ENCODE data around the gene AIF1L. TPM values are rescaled to one million over a fixed set of nuclear protein-coding genes. Genes with fewer than 3 reads are reported as not detected.

Gene AIF1L
- total RNA-seq: 10 to 100 TPM in 1 of 2 donors, 1 to 10 TPM in 1; 8.3 to 14.9 TPM
- polyA plus RNA-seq (ENCODE audit: insufficient read depth, low read depth, low replicate concordance): 24.6 TPM
- long read RNA-seq, donor 1, transcript AIF1L-201 (6 exons, 3,364 nt): major isoform, 5 of 6 reads
- long read RNA-seq, donor 1, partial matches to known transcripts: 0 of 6 reads
- long read RNA-seq, donor 1, other reads (novel, unspliced or antisense): 0 of 6 reads
- long read RNA-seq, donor 2, transcript AIF1L-201 (6 exons, 3,364 nt): major isoform, 7 of 7 reads
- long read RNA-seq, donor 2, partial matches to known transcripts: 0 of 7 reads
- long read RNA-seq, donor 2, other reads (novel, unspliced or antisense): 0 of 7 reads

DNA sequence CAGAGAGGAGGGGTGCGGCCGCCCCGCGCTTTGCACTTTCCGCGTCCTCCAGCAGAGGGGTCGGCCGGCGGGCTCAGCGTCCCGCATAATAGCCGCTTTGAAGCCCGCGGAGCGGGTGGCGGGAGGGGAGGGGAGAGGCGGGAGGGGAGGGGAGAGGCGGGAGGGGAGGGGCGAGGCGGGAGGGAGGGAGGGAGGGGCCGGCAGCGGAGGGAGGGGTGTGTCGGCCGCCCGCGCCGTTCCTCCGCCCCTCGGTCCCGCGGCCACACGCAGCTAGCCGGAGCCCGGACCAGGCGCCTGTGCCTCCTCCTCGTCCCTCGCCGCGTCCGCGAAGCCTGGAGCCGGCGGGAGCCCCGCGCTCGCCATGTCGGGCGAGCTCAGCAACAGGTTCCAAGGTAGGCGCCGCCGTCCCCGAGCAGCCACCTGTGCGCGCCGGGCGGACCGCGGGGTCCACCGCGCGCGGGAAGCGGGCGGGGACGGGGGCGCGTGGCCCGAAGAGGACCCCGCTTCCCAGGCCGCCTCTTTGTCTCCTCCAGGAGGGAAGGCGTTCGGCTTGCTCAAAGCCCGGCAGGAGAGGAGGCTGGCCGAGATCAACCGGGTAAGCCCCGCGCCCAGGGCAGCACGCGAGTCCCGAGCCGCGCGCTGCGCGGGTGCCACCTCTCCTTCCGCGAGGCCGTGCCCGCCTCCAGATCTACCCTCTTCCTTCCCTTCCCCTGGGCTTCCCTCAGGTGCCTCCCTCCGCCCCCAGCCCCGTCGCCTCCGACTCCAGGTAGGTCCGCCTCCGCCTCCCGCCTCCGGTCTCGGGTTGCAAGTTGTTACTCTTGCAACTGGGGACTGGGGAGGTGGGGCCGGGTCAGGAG is at the start of gene AIF1L:
TSS of gene AIF1L (plus strand) at position 263 of the 857 bp plus-strand sequence. CDS start at position 362, 99 bp downstream.
- intact Hi-C loops (cut with DNase I; ENCODE audit: low total_unique reads): no loop called here
- Histone ChIP-seq H3K4me3 (peak within 1 kb of the TSS; percentile 56 to 68), H3K27ac (peak within 1 kb of the TSS; percentile 16 to 50), H3K27me3 (no peaks in the 10 kb centered on the region), H3K4me1 (peaks cover 46% of the 10 kb centered on the region), H3K36me3 (ENCODE audit: low read depth, missing control alignments) (no peaks in the 10 kb centered on the region), H3K9me3 (no peaks in the 10 kb centered on the region)
- WGBS, 2 donors: 0 to 1% methylated on average over 12 to 72 of the region's 99 CpGs
- no peak for TF ChIP-seq POLR2A (IDR thresholded peaks at IDR 0.05)
- TF ChIP-seq, protein P1, sequence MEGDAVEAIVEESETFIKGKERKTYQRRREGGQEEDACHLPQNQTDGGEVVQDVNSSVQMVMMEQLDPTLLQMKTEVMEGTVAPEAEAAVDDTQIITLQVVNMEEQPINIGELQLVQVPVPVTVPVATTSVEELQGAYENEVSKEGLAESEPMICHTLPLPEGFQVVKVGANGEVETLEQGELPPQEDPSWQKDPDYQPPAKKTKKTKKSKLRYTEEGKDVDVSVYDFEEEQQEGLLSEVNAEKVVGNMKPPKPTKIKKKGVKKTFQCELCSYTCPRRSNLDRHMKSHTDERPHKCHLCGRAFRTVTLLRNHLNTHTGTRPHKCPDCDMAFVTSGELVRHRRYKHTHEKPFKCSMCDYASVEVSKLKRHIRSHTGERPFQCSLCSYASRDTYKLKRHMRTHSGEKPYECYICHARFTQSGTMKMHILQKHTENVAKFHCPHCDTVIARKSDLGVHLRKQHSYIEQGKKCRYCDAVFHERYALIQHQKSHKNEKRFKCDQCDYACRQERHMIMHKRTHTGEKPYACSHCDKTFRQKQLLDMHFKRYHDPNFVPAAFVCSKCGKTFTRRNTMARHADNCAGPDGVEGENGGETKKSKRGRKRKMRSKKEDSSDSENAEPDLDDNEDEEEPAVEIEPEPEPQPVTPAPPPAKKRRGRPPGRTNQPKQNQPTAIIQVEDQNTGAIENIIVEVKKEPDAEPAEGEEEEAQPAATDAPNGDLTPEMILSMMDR (IDR thresholded peaks at IDR 0.05): no peak
- DNase-seq: peak; percentile 49

DNA sequence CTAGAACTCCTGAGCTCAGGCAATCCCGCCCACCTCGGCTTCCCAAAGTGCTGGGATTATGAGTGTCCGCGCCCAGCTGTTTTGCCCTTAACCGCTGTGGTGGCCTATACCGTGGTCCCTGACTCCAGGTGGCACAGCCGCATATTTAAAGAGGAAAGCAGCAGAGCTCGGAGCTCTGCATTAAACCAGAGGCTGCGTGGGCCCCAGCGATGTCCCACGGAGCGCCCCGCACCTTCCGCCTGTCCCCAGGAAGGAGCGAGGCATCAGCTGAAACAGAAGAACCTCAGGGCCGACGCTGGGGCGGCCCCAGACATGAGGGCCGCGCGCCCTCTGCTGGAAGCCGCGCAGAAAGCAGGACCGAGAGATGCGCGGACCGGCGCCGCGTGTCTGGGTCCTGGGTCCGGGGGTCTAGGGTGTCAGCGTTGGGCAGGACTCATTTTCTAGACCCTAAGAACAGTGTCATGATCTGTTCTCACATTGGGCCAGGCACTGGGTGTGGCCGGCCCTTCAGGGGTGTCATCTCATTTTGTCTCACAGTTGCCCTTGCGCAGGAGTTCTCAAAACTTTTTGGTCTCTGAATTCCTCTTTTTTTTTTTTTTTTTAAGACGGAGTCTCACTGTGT is 49.6 kb upstream of the AIF1L start:
- Histone ChIP-seq H3K27me3 (no peaks in the 10 kb centered on the region), H3K4me1 (no peaks in the 10 kb centered on the region), H3K36me3 (ENCODE audit: low read depth, missing control alignments) (no peaks in the 10 kb centered on the region), H3K4me3 (no peak overlapping the region), H3K9me3 (no peaks in the 10 kb centered on the region), H3K27ac (no peak overlapping the region)
- peak; percentile 88 for DNase-seq
- WGBS, 2 donors: 13 to 18% methylated on average over 21 to 29 of the region's 35 CpGs
- TF ChIP-seq POLR2A (IDR thresholded peaks at IDR 0.05): no peak
- TF ChIP-seq, protein P1 (IDR thresholded peaks at IDR 0.05): peak; percentile 88 to 94 (median 89)
- intact Hi-C loops (cut with DNase I; ENCODE audit: low total_unique reads): loop anchor here (5.0 to 10.0 kb wide), 2 partner anchors 34 to 342 kb away; no protein-coding TSS in a partner anchor

DNA sequence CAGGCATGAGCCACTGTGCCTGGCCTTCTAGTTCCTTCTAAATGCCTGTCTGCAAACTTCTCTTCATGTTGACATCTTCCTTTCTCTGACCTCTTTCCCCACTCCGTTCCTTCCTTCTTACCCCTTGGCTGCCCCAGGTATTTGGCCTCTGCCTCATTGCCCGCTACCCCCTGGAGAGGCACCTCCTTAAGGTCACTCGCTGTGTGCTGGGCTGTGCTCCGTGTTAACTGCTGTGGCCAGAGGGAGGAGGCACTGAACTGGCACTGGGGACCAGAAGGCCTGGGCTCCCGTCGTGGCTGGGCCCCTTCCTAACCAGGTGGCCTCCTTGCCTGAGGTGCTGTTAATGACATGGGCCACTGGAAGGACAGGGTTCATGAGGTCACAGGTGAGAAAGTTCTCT is 48.0 kb upstream of the AIF1L start:
- 59 to 63% methylated on average over 6 of the region's 6 CpGs for WGBS, 2 donors

DNA sequence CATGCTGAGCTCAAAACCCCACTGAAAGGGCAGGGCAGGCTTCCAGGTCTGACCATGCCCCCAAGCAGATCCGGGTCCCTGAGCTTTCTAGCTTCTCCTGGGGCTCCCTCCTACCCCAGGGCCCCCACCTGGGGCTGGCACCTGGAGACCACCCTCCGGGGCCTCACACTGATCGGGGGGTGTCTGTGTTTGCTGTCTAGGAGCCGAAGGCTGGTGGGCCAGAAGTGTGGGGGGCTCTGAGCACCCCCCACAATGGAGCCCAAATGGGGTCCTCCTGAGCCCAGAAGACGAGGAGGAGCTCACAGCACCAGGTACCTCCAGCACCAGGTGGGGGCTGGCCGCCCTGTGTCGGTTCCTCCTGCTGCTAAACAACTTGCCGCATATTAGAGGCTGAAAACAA is 47.5 kb upstream of the AIF1L start:
- no peaks in the 10 kb centered on the region for H3K4me1 ChIP-seq
- no peaks in the 10 kb centered on the region for H3K36me3 ChIP-seq (ENCODE audit: low read depth, missing control alignments)
- no peak overlapping the region for H3K27ac ChIP-seq
- no peaks in the 10 kb centered on the region for H3K27me3 ChIP-seq
- 96 to 97% methylated on average over 5 to 8 of the region's 8 CpGs for WGBS, 2 donors
- intact Hi-C loops (cut with DNase I; ENCODE audit: low total_unique reads): loop anchor here (5.0 to 10.0 kb wide), 2 partner anchors 37 to 344 kb away; no protein-coding TSS in a partner anchor
- no peak for DNase-seq
- no peak for TF ChIP-seq POLR2A (IDR thresholded peaks at IDR 0.05)
- TF ChIP-seq, protein P1 (IDR thresholded peaks at IDR 0.05): no peak
- no peaks in the 10 kb centered on the region for H3K9me3 ChIP-seq
- no peak overlapping the region for H3K4me3 ChIP-seq

More for the DNA sequence above, 48.0 kb upstream of the AIF1L start:
- Histone ChIP-seq H3K4me1 (no peaks in the 10 kb centered on the region), H3K27ac (no peak overlapping the region), H3K4me3 (no peak overlapping the region), H3K36me3 (ENCODE audit: low read depth, missing control alignments) (no peaks in the 10 kb centered on the region), H3K9me3 (no peaks in the 10 kb centered on the region), H3K27me3 (no peaks in the 10 kb centered on the region)
- DNase-seq: no peak
- intact Hi-C loops (cut with DNase I; ENCODE audit: low total_unique reads): loop anchor here (5.0 to 10.0 kb wide), 2 partner anchors 36 to 344 kb away; no protein-coding TSS in a partner anchor
- TF ChIP-seq POLR2A (IDR thresholded peaks at IDR 0.05): no peak
- TF ChIP-seq, protein P1 (IDR thresholded peaks at IDR 0.05): no peak
